ENCODE data around the gene OR11H7.
"Not testable (repeated sequence)": the region's sequence is repeated elsewhere in the genome, so short reads cannot be mapped to it uniquely, and the experiment has no call there.

DNA sequence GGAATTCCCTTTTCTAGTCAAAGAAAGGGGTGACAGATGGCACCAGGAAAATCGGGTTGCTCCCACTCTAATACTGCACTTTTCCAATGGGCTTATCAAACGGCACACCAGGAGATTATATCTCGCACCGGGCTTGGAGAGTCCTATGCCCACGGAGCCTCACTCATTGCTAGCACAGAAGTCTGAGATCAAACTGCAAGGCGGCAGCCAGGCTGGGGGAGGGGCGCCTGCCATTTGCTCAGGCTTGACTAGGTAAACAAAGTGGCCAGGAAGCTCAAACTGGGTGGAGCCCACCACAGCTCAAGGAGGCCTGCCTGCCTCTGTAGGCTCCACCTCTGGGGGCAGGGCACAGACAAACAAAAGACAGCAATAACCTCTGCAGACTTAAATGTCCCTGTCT lies 51.5 kb downstream of the OR11H7 start:
- TF ChIP-seq, protein P1, sequence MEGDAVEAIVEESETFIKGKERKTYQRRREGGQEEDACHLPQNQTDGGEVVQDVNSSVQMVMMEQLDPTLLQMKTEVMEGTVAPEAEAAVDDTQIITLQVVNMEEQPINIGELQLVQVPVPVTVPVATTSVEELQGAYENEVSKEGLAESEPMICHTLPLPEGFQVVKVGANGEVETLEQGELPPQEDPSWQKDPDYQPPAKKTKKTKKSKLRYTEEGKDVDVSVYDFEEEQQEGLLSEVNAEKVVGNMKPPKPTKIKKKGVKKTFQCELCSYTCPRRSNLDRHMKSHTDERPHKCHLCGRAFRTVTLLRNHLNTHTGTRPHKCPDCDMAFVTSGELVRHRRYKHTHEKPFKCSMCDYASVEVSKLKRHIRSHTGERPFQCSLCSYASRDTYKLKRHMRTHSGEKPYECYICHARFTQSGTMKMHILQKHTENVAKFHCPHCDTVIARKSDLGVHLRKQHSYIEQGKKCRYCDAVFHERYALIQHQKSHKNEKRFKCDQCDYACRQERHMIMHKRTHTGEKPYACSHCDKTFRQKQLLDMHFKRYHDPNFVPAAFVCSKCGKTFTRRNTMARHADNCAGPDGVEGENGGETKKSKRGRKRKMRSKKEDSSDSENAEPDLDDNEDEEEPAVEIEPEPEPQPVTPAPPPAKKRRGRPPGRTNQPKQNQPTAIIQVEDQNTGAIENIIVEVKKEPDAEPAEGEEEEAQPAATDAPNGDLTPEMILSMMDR (IDR thresholded peaks at IDR 0.05; ENCODE audit: low read depth, low read length, poor library complexity, severe bottlenecking), result not testable (repeated sequence)
- not testable (repeated sequence) for TF ChIP-seq EZH2phosphoT487 (IDR thresholded peaks at IDR 0.05; ENCODE audit: borderline replicate concordance, low read length)
